Measurements from ENCODE around the gene MAPK7. TPM values are rescaled to one million over a fixed set of nuclear protein-coding genes. Genes with fewer than 3 reads are reported as not detected.

Gene MAPK7
- total RNA-seq, 1 donor from 2014 or later = 25.1 TPM

- FAIRE-seq = no peak
- Mint-ChIP-seq H3K36me3 (ENCODE audit: low read depth, unreplicated experiment) (peaks cover 12% of the 10 kb centered on the region), H3K27me3 (ENCODE audit: low read depth, unreplicated experiment) (peaks cover 12% of the 10 kb centered on the region), H3K4me1 (ENCODE audit: low read depth, unreplicated experiment) (peaks cover 4% of the 10 kb centered on the region), H3K27ac (ENCODE audit: unreplicated experiment) (no peak overlapping the region), H3K4me3 (ENCODE audit: unreplicated experiment) (peak overlapping the region; percentile 87), H3K9me3 (ENCODE audit: unreplicated experiment) (no peaks in the 10 kb centered on the region)
- no peaks in the 10 kb centered on the region for H3K36me3 ChIP-seq (ENCODE audit: insufficient read depth, low read length)
- no peaks in the 10 kb centered on the region for H3K79me2 ChIP-seq (ENCODE audit: insufficient read depth, low read length)
- H3K4me2 ChIP-seq (ENCODE audit: low read length) = peak overlapping the region; percentile 89
- peak overlapping the region; percentile 84 for H3K9ac ChIP-seq (ENCODE audit: low read length)
- H3K4me3 ChIP-seq (ENCODE audit: insufficient read depth, low read depth, low read length) = peak overlapping the region; percentile 75
- no peaks in the 10 kb centered on the region for H3K27me3 ChIP-seq (ENCODE audit: insufficient read depth, low read length)
- TF ChIP-seq CTCF (IDR thresholded peaks at IDR 0.05; ENCODE audit: insufficient read depth, low read depth, low read length) = no peak
- TF ChIP-seq EZH2 (IDR thresholded peaks at IDR 0.05; ENCODE audit: insufficient read depth, low read length) = no peak
- peaks cover 9% of the 10 kb centered on the region for H3K4me1 ChIP-seq (ENCODE audit: insufficient read depth, low read length)
- H4K20me1 ChIP-seq (ENCODE audit: insufficient read depth, low read length) = peaks cover 5% of the 10 kb centered on the region
- no peaks in the 10 kb centered on the region for H3K9me3 ChIP-seq (ENCODE audit: insufficient read depth, low read depth, low read length)
- peak overlapping the region; percentile 91 for H2AFZ ChIP-seq (ENCODE audit: low read depth, low read length)
- no peak overlapping the region for H3K27ac ChIP-seq (ENCODE audit: low read depth, low read length)
- no peak for DNase-seq (ENCODE audit: low read depth)
Observed at GRCh38 chr17:19363114-19363438, 15.2 kb upstream of the MAPK7 start.

- no peak overlapping the region for H2AFZ ChIP-seq (ENCODE audit: low read depth, low read length)
Observed at GRCh38 chr17:19363460-19364035, 14.8 kb upstream of the MAPK7 start.

More at GRCh38 chr17:19363460-19364035, 14.8 kb upstream of the MAPK7 start:
- H3K36me3 Mint-ChIP-seq (ENCODE audit: low read depth, unreplicated experiment) = peaks cover 9% of the 10 kb centered on the region
- FAIRE-seq = no peak
- no peak overlapping the region for H3K9ac ChIP-seq (ENCODE audit: low read length)
- H3K27me3 ChIP-seq (ENCODE audit: insufficient read depth, low read length) = no peaks in the 10 kb centered on the region
- H3K4me1 ChIP-seq (ENCODE audit: insufficient read depth, low read length) = peaks cover 13% of the 10 kb centered on the region
- peak overlapping the region; percentile 89 for H3K4me2 ChIP-seq (ENCODE audit: low read length)
- peak overlapping the region; percentile 62 for H3K4me3 Mint-ChIP-seq (ENCODE audit: unreplicated experiment)
- DNase-seq (ENCODE audit: low read depth) = no peak
- H3K9me3 ChIP-seq (ENCODE audit: insufficient read depth, low read depth, low read length) = no peaks in the 10 kb centered on the region
- H3K79me2 ChIP-seq (ENCODE audit: insufficient read depth, low read length) = no peaks in the 10 kb centered on the region
- H3K27ac Mint-ChIP-seq (ENCODE audit: unreplicated experiment) = no peak overlapping the region
- H4K20me1 ChIP-seq (ENCODE audit: insufficient read depth, low read length) = peaks cover 5% of the 10 kb centered on the region
- H3K4me3 ChIP-seq (ENCODE audit: insufficient read depth, low read depth, low read length) = no peak overlapping the region
- H3K36me3 ChIP-seq (ENCODE audit: insufficient read depth, low read length) = no peaks in the 10 kb centered on the region
- peaks cover 12% of the 10 kb centered on the region for H3K27me3 Mint-ChIP-seq (ENCODE audit: low read depth, unreplicated experiment)
- TF ChIP-seq EZH2 (IDR thresholded peaks at IDR 0.05; ENCODE audit: insufficient read depth, low read length) = no peak
- no peak for TF ChIP-seq CTCF (IDR thresholded peaks at IDR 0.05; ENCODE audit: insufficient read depth, low read depth, low read length)
- H3K9me3 Mint-ChIP-seq (ENCODE audit: unreplicated experiment) = no peaks in the 10 kb centered on the region
- peaks cover 4% of the 10 kb centered on the region for H3K4me1 Mint-ChIP-seq (ENCODE audit: low read depth, unreplicated experiment)
- H3K27ac ChIP-seq (ENCODE audit: low read depth, low read length) = no peak overlapping the region
